Erythroblast (primary cell): Measurements from ENCODE around the gene COMT.

Source experiments
- DNase-seq, 2 experiments: peaks; one replicate each; lab custom pipeline; 2025; lab: John Stamatoyannopoulos, UW
- GATA1 ChIP-seq: IDR thresholded peaks from 2 replicates; pipeline ENCODE4 v1.6.1; 2011; ENCODE audit warnings: low read depth, mild to moderate bottlenecking, control low read depth, low read length, moderate library complexity
- POLR2A ChIP-seq: IDR thresholded peaks from 2 replicates; pipeline ENCODE4 v1.6.1; 2011; ENCODE audit warnings: mild to moderate bottlenecking, low read length

The COMT gene

DNA sequence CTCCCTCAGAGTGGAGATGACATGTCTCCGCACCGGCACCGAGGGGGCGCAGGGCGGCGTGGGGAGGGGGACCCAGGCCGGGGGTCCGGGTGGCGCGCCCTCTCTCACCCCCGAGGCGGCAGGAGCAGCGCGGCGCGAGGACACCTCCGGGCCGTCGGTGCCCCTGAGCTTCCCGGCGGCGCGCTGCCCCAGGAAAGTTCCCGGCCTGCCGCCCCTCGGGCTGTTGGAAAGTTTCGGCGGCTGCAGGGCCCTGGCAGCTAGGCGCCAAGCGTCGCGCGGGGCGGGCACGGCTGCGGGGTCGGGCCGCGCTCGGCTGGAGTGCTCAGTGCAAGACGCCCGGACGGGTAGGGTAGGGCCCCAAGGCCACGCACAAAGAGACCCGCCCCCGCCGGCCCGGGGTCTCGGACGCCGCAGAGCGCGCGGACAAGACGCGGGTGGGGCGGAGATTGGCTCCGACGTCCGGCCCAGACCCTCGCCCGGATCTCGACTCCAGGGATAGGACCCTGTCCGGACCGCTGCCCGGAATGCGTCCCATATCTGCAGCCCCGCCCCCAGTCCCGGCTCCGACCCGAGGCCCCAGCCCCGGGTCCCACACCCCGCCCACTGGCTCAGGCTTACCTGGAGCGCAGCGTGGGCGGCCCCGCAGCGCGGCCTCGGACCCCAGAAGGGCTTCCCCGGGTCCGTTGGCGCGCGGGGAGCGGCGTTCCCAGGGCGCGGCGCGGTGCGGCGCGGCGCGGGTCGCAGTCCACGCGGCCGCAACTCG is 74.6 kb downstream of the COMT start:
- peak; percentile 68 to 76 for DNase-seq

GRCh38 chr22:20016734-20017621 is 75.4 kb downstream of the COMT start, which contains the start of gene ARVCF:
ARVCF (minus strand) TSS chr22:20016823; CDS start chr22:19990794, 26,029 bp downstream.
- peak; percentile 94 to 98 for DNase-seq
- TF ChIP-seq GATA1: no peak
- TF ChIP-seq POLR2A: peak; percentile 54

More for the DNA sequence above, 74.6 kb downstream of the COMT start:
- TF ChIP-seq POLR2A: no peak
- no peak for TF ChIP-seq GATA1

- no peak for TF ChIP-seq GATA1
- no peak for TF ChIP-seq POLR2A
- no peak for DNase-seq
Measured at GRCh38 chr22:20017622-20017958, 76.0 kb downstream of the COMT start.

DNA sequence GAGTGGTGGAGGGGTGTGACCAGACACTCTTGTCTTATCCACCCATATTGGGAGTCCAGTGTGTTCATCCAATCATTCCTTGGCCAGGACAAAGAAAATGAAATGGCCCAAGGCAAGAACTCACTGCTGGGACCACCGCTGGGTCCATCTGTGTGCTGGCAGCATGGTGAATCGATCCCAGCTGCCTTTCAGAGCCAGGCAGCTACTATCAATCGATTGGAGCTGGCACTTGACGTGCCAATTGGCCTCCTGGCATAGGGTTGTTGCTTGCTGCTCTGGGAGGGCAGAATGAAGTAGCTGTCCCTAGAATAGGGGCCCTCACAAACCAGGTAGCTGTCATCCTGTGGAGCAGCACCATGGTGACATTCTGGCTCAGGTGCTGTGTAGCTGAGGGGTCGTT is 76.4 kb downstream of the COMT start:
- no peak for TF ChIP-seq POLR2A
- no peak for TF ChIP-seq GATA1
- no peak for DNase-seq
